A673 (cell line): ENCODE measurements around the gene RTRAF.

Experiments used
- EZH2 ChIP-seq: fragments of 200-600 bp; sonication (generic); IDR thresholded peaks from 2 replicates; pipeline ENCODE4 v1.6.1; 2017; ENCODE audit warnings: borderline replicate concordance, low read depth, mild to moderate bottlenecking, mixed read lengths, antibody characterized with exemption, low read length; ENCODE audit not compliant: poor library complexity, severe bottlenecking
- TF ChIP-seq, protein P1 (sequence below): fragments of 300-800, 200-600 bp; sonication (generic); conservative IDR thresholded peaks from 2 replicates; pipeline ENCODE4 v1.5.1; 2017; ENCODE audit warnings: low read depth, mild to moderate bottlenecking, antibody characterized with exemption, low read length, moderate library complexity, mixed read lengths

DNA sequence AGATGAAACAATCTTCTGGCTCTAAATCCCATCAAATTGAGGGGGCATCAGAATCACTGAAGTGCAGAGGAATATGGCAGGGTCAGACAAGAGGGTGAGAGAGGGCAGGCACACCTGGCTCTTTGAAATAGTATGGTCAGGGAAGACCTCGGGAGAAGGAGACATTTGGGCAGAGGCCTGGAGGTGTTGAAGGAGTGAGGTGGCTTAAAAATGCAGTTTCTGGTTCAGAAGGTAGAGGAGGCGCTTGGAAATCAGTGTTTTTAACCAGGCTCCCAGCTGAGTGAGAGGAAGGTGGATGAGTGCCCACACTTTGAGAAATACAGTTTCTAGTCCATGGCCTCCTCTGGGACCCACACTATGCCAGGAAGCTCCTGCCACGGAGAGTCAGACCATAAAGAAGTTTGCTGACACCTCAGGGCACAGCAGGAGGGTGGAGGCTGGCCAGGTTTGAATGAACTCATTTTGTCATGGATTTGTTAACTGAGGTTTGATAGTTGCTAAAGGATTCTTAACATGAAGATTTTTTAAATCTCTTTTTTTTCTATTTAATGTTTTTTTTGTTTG lies 59.4 kb downstream of the RTRAF start:
- TF ChIP-seq, protein P1, sequence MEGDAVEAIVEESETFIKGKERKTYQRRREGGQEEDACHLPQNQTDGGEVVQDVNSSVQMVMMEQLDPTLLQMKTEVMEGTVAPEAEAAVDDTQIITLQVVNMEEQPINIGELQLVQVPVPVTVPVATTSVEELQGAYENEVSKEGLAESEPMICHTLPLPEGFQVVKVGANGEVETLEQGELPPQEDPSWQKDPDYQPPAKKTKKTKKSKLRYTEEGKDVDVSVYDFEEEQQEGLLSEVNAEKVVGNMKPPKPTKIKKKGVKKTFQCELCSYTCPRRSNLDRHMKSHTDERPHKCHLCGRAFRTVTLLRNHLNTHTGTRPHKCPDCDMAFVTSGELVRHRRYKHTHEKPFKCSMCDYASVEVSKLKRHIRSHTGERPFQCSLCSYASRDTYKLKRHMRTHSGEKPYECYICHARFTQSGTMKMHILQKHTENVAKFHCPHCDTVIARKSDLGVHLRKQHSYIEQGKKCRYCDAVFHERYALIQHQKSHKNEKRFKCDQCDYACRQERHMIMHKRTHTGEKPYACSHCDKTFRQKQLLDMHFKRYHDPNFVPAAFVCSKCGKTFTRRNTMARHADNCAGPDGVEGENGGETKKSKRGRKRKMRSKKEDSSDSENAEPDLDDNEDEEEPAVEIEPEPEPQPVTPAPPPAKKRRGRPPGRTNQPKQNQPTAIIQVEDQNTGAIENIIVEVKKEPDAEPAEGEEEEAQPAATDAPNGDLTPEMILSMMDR, result no peak
- TF ChIP-seq EZH2, result no peak
